ENCODE results near the gene EPB41L4A. TPM values are rescaled to one million over a fixed set of nuclear protein-coding genes. Genes with fewer than 3 reads are reported as not detected.
A peak's percentile ranks its signal among the peaks of the same experiment; 100 is the strongest.

The EPB41L4A gene
- total and polyA plus RNA-seq, 2 donors from 2014 or later: 10.2 to 39.0 TPM

DNA sequence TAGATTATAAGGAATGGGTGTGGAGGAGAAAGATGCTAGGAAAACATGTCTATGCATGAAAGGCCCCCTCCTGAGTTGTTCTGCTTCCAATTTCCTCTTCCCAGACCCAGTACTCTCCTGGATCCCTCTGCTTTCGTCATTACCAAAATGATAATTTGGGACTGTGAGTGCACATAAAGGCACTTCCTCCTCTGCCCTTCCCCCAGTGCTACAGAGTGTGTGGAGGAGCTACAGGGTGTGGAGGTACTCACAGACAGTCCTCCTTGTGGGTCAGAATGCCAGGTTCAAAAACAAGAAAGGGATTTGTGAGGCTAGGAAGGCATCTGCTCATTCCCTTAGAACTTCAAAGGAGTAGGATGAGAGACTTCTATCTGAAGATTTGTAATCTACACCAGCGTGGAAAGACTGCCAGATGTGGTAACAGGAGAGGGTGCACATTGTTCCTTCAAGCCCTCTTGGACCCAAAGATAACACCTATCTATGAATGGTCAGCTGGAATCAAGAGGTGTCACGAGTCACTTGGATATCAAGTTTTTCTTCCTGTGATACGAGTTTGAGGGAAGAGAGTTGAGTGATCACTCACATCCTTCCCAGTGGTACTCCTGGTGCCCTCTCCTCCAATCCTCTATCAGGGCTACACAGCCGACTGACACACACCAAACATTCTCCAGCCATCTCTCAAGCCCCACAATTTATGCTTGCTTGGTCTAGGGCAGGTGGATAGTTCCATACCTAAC is 201.1 kb downstream of the EPB41L4A start:
- intact Hi-C loops (cut with DNase I): no loop called here
- no peak for FAIRE-seq

DNA sequence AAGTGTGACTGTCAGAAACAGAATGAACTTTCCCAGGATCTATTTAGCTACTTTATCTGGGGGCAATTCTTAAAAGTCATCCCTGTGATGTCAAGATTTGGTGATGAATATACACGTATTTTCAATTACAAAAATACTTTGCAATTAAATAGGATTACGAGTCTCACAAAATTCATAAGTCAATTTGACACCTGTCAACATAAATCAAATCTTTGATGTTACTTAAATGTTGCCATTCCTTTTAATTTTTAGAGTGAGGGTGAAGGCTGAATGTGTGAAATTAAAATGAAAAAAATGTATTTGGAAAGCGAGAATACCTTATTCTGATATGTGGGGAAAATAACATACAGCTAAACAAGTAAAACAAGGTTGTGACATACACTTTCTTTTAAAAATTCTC is 202.9 kb downstream of the EPB41L4A start:
- no peak for DNase-seq
- Histone ChIP-seq H3K9me3 (ENCODE audit: control insufficient read depth in 2 of 3, insufficient read depth in 1 of 3, low read length in 3 of 3) (no peaks in the 10 kb centered on the region), H3K36me3 (ENCODE audit: control insufficient read depth in 2 of 3, insufficient read depth in 3 of 3, low read length in 3 of 3) (no peaks in the 10 kb centered on the region), H3K4me3 (ENCODE audit: low read length in 3 of 3) (no peak overlapping the region), H3K27ac (ENCODE audit: low read depth in 2 of 2, low read length in 2 of 2) (no peak overlapping the region), H3K4me1 (ENCODE audit: control insufficient read depth in 2 of 3, insufficient read depth in 2 of 3, low read depth in 1 of 3, low read length in 3 of 3) (no peaks in the 10 kb centered on the region), H3K9ac (ENCODE audit: low read length in 3 of 3) (no peak overlapping the region), H3K27me3 (ENCODE audit: control insufficient read depth, insufficient read depth, low read length) (no peaks in the 10 kb centered on the region)
- FAIRE-seq: peak; percentile 3
- intact Hi-C loops (cut with DNase I): no loop called here
- TF ChIP-seq, protein P1, sequence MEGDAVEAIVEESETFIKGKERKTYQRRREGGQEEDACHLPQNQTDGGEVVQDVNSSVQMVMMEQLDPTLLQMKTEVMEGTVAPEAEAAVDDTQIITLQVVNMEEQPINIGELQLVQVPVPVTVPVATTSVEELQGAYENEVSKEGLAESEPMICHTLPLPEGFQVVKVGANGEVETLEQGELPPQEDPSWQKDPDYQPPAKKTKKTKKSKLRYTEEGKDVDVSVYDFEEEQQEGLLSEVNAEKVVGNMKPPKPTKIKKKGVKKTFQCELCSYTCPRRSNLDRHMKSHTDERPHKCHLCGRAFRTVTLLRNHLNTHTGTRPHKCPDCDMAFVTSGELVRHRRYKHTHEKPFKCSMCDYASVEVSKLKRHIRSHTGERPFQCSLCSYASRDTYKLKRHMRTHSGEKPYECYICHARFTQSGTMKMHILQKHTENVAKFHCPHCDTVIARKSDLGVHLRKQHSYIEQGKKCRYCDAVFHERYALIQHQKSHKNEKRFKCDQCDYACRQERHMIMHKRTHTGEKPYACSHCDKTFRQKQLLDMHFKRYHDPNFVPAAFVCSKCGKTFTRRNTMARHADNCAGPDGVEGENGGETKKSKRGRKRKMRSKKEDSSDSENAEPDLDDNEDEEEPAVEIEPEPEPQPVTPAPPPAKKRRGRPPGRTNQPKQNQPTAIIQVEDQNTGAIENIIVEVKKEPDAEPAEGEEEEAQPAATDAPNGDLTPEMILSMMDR (IDR thresholded peaks at IDR 0.05; ENCODE audit: borderline replicate concordance, extremely low read depth, insufficient read depth): no peak

More for the DNA sequence above, 201.1 kb downstream of the EPB41L4A start:
- H3K9ac ChIP-seq (ENCODE audit: low read length in 3 of 3): no peak overlapping the region
- peaks cover 0 to 3% (median 2%) of the 10 kb centered on the region in 3 donors for H3K4me1 ChIP-seq (ENCODE audit: control insufficient read depth in 2 of 3, insufficient read depth in 2 of 3, low read depth in 1 of 3, low read length in 3 of 3)
- no peak overlapping the region for H3K27ac ChIP-seq (ENCODE audit: low read depth in 2 of 2, low read length in 2 of 2)
- DNase-seq: no peak
- TF ChIP-seq, protein P1 (IDR thresholded peaks at IDR 0.05; ENCODE audit: borderline replicate concordance, extremely low read depth, insufficient read depth): no peak
- no peak overlapping the region for H3K4me3 ChIP-seq (ENCODE audit: low read length in 3 of 3)
- H3K36me3 ChIP-seq (ENCODE audit: control insufficient read depth in 2 of 3, insufficient read depth in 3 of 3, low read length in 3 of 3): no peaks in the 10 kb centered on the region
- H3K27me3 ChIP-seq (ENCODE audit: control insufficient read depth, insufficient read depth, low read length): no peaks in the 10 kb centered on the region
- no peaks in the 10 kb centered on the region for H3K9me3 ChIP-seq (ENCODE audit: control insufficient read depth in 2 of 3, insufficient read depth in 1 of 3, low read length in 3 of 3)

DNA sequence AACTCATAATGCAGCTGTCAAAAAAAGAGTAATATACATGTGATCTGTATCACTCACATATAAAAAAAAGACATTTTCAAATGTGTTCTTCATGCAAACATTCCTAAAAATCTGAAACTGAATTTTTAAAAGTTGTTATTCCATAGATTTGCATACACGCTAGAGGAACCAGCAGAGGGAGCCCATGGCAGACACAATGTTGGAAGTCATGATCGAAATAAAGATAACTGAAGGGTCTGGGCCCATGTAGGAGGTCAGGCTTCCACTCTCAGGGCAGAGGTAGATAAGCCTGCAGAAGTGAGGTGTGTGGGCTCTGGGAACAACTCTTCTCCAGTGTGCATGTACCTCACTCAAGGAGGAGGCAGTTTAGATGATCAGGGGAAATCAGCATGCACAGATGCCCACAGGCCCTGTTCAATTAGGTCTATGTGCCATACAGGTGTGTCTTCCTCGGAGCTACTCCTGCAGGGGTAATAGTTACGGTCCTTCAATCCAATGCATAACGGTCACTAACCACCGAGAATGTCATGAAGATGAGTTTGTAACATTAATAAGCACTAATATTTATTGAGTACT is 208.6 kb downstream of the EPB41L4A start:
- peak in 3 of 5 donors; percentile 26 to 73 (median 54) for DNase-seq
- intact Hi-C loops (cut with DNase I): no loop called here
- H3K27ac ChIP-seq (ENCODE audit: low read depth in 2 of 2, low read length in 2 of 2): no peak overlapping the region
- H3K27me3 ChIP-seq (ENCODE audit: control insufficient read depth, insufficient read depth, low read length): no peaks in the 10 kb centered on the region
- TF ChIP-seq, protein P1 (IDR thresholded peaks at IDR 0.05; ENCODE audit: borderline replicate concordance, extremely low read depth, insufficient read depth): peak; percentile 57
- no peaks in the 10 kb centered on the region for H3K4me1 ChIP-seq (ENCODE audit: control insufficient read depth in 2 of 3, insufficient read depth in 2 of 3, low read depth in 1 of 3, low read length in 3 of 3)
- H3K9ac ChIP-seq (ENCODE audit: low read length in 3 of 3): no peak overlapping the region
- peak; percentile 57 for FAIRE-seq
- H3K4me3 ChIP-seq (ENCODE audit: low read length in 3 of 3): no peak overlapping the region
- H3K36me3 ChIP-seq (ENCODE audit: control insufficient read depth in 2 of 3, insufficient read depth in 3 of 3, low read length in 3 of 3): no peaks in the 10 kb centered on the region
- no peaks in the 10 kb centered on the region for H3K9me3 ChIP-seq (ENCODE audit: control insufficient read depth in 2 of 3, insufficient read depth in 1 of 3, low read length in 3 of 3)
